IMR-90 (cell line): ENCODE results near the gene ZNF775. TPM values are rescaled to one million over a fixed set of nuclear protein-coding genes. Genes with fewer than 3 reads are reported as not detected.

Experiments
- ATAC-seq: fragments of 200-7000 bp; cut with Tn5 transposase; 2 replicates; pipeline ENCODE4 v1.9.1; 2020; ENCODE audit warnings: low read depth, mild to moderate bottlenecking, moderate library complexity
- BruUV-seq: library from RNA; stranded (reverse); fragments of 400-500 nt; replicated peaks from 2 replicates; lab custom pipeline; 2021; lab: Mats Ljungman, UMichigan
- CTCF ChIA-PET: fragments of 300-600 bp; formaldehyde crosslinking; extraction: SDS; loops from one replicate; lab custom pipeline; 2021; ENCODE audit warnings: antibody characterized with exemption; lab: Yijun Ruan, JAX
- POLR2A ChIA-PET: fragments of 300-600 bp; sonication (Branson Sonifier 250); formaldehyde crosslinking; loops from one replicate; lab custom pipeline; 2022; ENCODE audit warnings: antibody characterized with exemption; ENCODE audit not compliant: unreplicated experiment; lab: Charles Lee
- DNase-seq: peaks from one replicate; pipeline ENCODE4 v3.0.0; 2013
- H2AFZ ChIP-seq: replicated peaks from 2 replicates; pipeline ENCODE3; 2013; ENCODE audit warnings: low read length, mild to moderate bottlenecking; ENCODE audit not compliant: poor library complexity
- H2AK5ac ChIP-seq: 2 replicates; pipeline ENCODE4 v1.6.1; 2013; ENCODE audit warnings: low read depth, low read length, inconsistent platforms
- H2AK9ac ChIP-seq: replicated peaks from 2 replicates; pipeline ENCODE3; 2013; ENCODE audit warnings: mild to moderate bottlenecking, low read depth, low read length, moderate library complexity; ENCODE audit not compliant: poor library complexity
- H2BK120ac ChIP-seq: 2 replicates; pipeline ENCODE4 v1.6.1; 2013; ENCODE audit warnings: low read depth, low read length, inconsistent platforms
- H2BK15ac ChIP-seq: 3 replicates; pipeline ENCODE4 v1.6.1; 2013; ENCODE audit warnings: low read depth, low read length, inconsistent platforms
- H2BK20ac ChIP-seq: 2 replicates; pipeline ENCODE4 v1.6.1; 2013; ENCODE audit warnings: low read depth, mild to moderate bottlenecking, inconsistent platforms, low read length, moderate library complexity
- H2BK5ac ChIP-seq: 2 replicates; pipeline ENCODE4 v1.6.1; 2013; ENCODE audit warnings: mild to moderate bottlenecking, low read depth, low read length, inconsistent platforms; ENCODE audit not compliant: poor library complexity, severe bottlenecking
- H3K14ac ChIP-seq: replicated peaks from 2 replicates; pipeline ENCODE4 v1.6.1; 2013; ENCODE audit warnings: low read depth, low read length, inconsistent platforms
- H3K18ac ChIP-seq: 2 replicates; pipeline ENCODE4 v1.6.1; 2013; ENCODE audit warnings: low read depth, low read length, control low read depth
- H3K23ac ChIP-seq: 2 replicates; pipeline ENCODE4 v1.6.1; 2013; ENCODE audit warnings: low read depth, low read length, inconsistent platforms
- H3K27ac ChIP-seq: 2 replicates; pipeline ENCODE4 v1.5.1; 2013; ENCODE audit warnings: mild to moderate bottlenecking, control low read depth, low read length; ENCODE audit not compliant: insufficient read depth
- H3K27me3 ChIP-seq: 2 replicates; pipeline ENCODE4 v1.6.1; 2013; ENCODE audit warnings: low read length; ENCODE audit not compliant: control insufficient read depth, insufficient read depth
- H3K36me3 ChIP-seq: 2 replicates; pipeline ENCODE4 v1.6.1; 2013; ENCODE audit warnings: low read length, mixed read lengths; ENCODE audit not compliant: control insufficient read depth, insufficient read depth
- H3K4ac ChIP-seq: 2 replicates; pipeline ENCODE4 v1.6.1; 2013; ENCODE audit warnings: low read depth, low read length, inconsistent platforms
- H3K4me1 ChIP-seq: 2 replicates; pipeline ENCODE4 v1.6.1; 2013; ENCODE audit warnings: low read length, mixed read lengths; ENCODE audit not compliant: control insufficient read depth, insufficient read depth
- H3K4me2 ChIP-seq: 2 replicates; pipeline ENCODE4 v1.6.1; 2013; ENCODE audit warnings: low read depth, mild to moderate bottlenecking, control low read depth, low read length, moderate library complexity
- H3K4me3 ChIP-seq: 2 replicates; pipeline ENCODE4 v1.5.1; 2013; ENCODE audit warnings: low read depth, mild to moderate bottlenecking, control low read depth, low read length, moderate library complexity; ENCODE audit not compliant: insufficient read depth
- H3K56ac ChIP-seq: 2 replicates; pipeline ENCODE4 v1.6.1; 2013; ENCODE audit warnings: low read length, inconsistent platforms; ENCODE audit not compliant: insufficient read depth; ENCODE audit errors: extremely low read depth
- H3K79me1 ChIP-seq, 2 experiments: 2 replicates each; pipeline ENCODE4 v1.6.1; 2013; ENCODE audit warnings: low read length in 2 of 2, inconsistent platforms in 1 of 2, low read depth in 1 of 2
- H3K9ac ChIP-seq: 2 replicates; pipeline ENCODE4 v1.6.1; 2013; ENCODE audit warnings: low read depth, low read length, control low read depth
- H3K9me1 ChIP-seq: 2 replicates; pipeline ENCODE4 v1.6.1; 2013; ENCODE audit warnings: low read length, inconsistent platforms; ENCODE audit not compliant: insufficient read depth
- H3K9me3 ChIP-seq: 2 replicates; pipeline ENCODE4 v1.6.1; 2013; ENCODE audit warnings: low read length; ENCODE audit not compliant: control insufficient read depth, insufficient read depth
- H4K20me1 ChIP-seq: 2 replicates; pipeline ENCODE4 v1.6.1; 2013; ENCODE audit warnings: low read length, inconsistent platforms; ENCODE audit not compliant: insufficient read depth
- H4K5ac ChIP-seq: 2 replicates; pipeline ENCODE4 v1.6.1; 2013; ENCODE audit warnings: mild to moderate bottlenecking, low read depth, low read length, control low read depth
- H4K8ac ChIP-seq, 2 experiments: 2 replicates each; pipeline ENCODE4 v1.6.1; 2013; ENCODE audit warnings: low read depth in 2 of 2, low read length in 2 of 2, control low read depth in 1 of 2, inconsistent platforms in 1 of 2
- H4K91ac ChIP-seq: 2 replicates; pipeline ENCODE4 v1.6.1; 2013; ENCODE audit warnings: low read depth, low read length, inconsistent platforms; ENCODE audit not compliant: insufficient read depth
- BHLHE40 ChIP-seq: fragments of 150-350 bp; IDR thresholded peaks from 2 replicates; pipeline ENCODE4 v1.6.1; 2016; ENCODE audit warnings: mild to moderate bottlenecking, low read depth, low read length
- CEBPB ChIP-seq: IDR thresholded peaks from 2 replicates; pipeline ENCODE4 v1.6.1; 2012; ENCODE audit warnings: low read depth, low read length, improper control_type of control experiment
- CHD1 ChIP-seq: IDR thresholded peaks from 2 replicates; pipeline ENCODE4 v1.6.1; 2012; ENCODE audit warnings: low read depth, low read length, improper control_type of control experiment
- CTCF ChIP-seq: conservative IDR thresholded peaks from 2 replicates; pipeline ENCODE4 v1.5.1; 2012; ENCODE audit warnings: mild to moderate bottlenecking, low read depth, low read length, improper control_type of control experiment
- ELK1 ChIP-seq: fragments of 150-350 bp; IDR thresholded peaks from 2 replicates; pipeline ENCODE4 v1.6.1; 2016; ENCODE audit warnings: low read depth, mild to moderate bottlenecking, low read length, moderate library complexity, borderline replicate concordance
- FOS ChIP-seq: fragments of 150-350 bp; IDR thresholded peaks from 2 replicates; pipeline ENCODE4 v1.6.1; 2016; ENCODE audit warnings: low read depth, low read length
- MAFK ChIP-seq: IDR thresholded peaks from 2 replicates; pipeline ENCODE4 v1.6.1; 2012; ENCODE audit warnings: low read depth, low read length, improper control_type of control experiment
- MAZ ChIP-seq: IDR thresholded peaks from 2 replicates; pipeline ENCODE4 v1.6.1; 2012; ENCODE audit warnings: low read depth, mild to moderate bottlenecking, low read length, improper control_type of control experiment, moderate library complexity, borderline replicate concordance
- MXI1 ChIP-seq: IDR thresholded peaks from 2 replicates; pipeline ENCODE4 v1.6.1; 2012; ENCODE audit warnings: low read depth, mild to moderate bottlenecking, low read length, moderate library complexity, borderline replicate concordance
- NFE2L2 ChIP-seq: fragments of 150-350 bp; IDR thresholded peaks from 2 replicates; pipeline ENCODE4 v1.6.1; 2016; ENCODE audit warnings: low read depth, mild to moderate bottlenecking, low read length
- POLR2A ChIP-seq: IDR thresholded peaks from 2 replicates; pipeline ENCODE4 v1.6.1; 2012; ENCODE audit warnings: mild to moderate bottlenecking, low read depth, low read length
- RAD21 ChIP-seq: IDR thresholded peaks from 2 replicates; pipeline ENCODE4 v1.6.1; 2012; ENCODE audit warnings: low read length, improper control_type of control experiment
- RCOR1 ChIP-seq: IDR thresholded peaks from 2 replicates; pipeline ENCODE4 v1.6.1; 2012; ENCODE audit warnings: mild to moderate bottlenecking, low read length, improper control_type of control experiment; ENCODE audit not compliant: insufficient replicate concordance
- RFX5 ChIP-seq: IDR thresholded peaks from 2 replicates; pipeline ENCODE4 v1.8.0; 2012; ENCODE audit warnings: low read depth, mild to moderate bottlenecking, low read length, moderate library complexity
- SMC3 ChIP-seq: fragments of 150-350 bp; IDR thresholded peaks from 2 replicates; pipeline ENCODE4 v1.6.1; 2016; ENCODE audit warnings: low read depth, mild to moderate bottlenecking, antibody characterized with exemption, low read length, moderate library complexity
- USF2 ChIP-seq: fragments of 150-350 bp; IDR thresholded peaks from 2 replicates; pipeline ENCODE4 v1.6.1; 2017; ENCODE audit warnings: mild to moderate bottlenecking, antibody characterized with exemption, low read length, low read depth
- WGBS, 2 experiments: methylation state at CpG; one replicate each; pipeline versions ENCODE4 v1.1.5 to v1.1.7; 2013; ENCODE audit warnings: missing lambda C conversion rate in 2 of 2; ENCODE audit not compliant: insufficient read length in 1 of 2; ENCODE audit errors: extremely low coverage in 2 of 2; 5-methylcytosine and 5-hydroxymethylcytosine counted together
- dilution Hi-C: fragments of 300-500 bp; cut with HindIII; formaldehyde crosslinking; loops from one replicate; pipeline ENCODE4 v1.14.3; 2018; ENCODE audit warnings: low sequenced_read_pairs; ENCODE audit not compliant: unreplicated experiment
- in situ Hi-C: fragments of 300-500 bp; cut with MboI; formaldehyde crosslinking; loops from 3 replicates; pipeline ENCODE4 v1.14.3; 2019; ENCODE audit warnings: low sequenced_read_pairs, inconsistent platforms, mixed read lengths
- intact Hi-C: fragments of 100-400 bp; cut with micrococcal nuclease; formaldehyde crosslinking; loops from 2 replicates; pipeline ENCODE4 v1.10.0; 2022
- polyA plus RNA-seq, 3 experiments: library from polyadenylated mRNA; depleted of rRNA; stranded (reverse); fragments of >200 nt; gene quantifications; 2 replicates each; pipeline ENCODE4 v1.2.3, GENCODE V29; 2012; ENCODE audit warnings: low replicate concordance in 1 of 3
- total RNA-seq: library from RNA; depleted of rRNA; stranded (reverse); fragments of >200 nt; gene quantifications from 2 replicates; pipeline ENCODE4 v1.2.3, GENCODE V29; 2012

Gene ZNF775
- total and polyA plus RNA-seq, 2 of the 4 experiments (the other 2 are of a cell fraction), result 1.4 to 2.6 TPM

- Histone ChIP-seq H3K4me2 (peak overlapping the region; percentile 62; the same call in 1 of the 2 replicates), H3K79me1 (no peaks in the 10 kb centered on the region), H2AFZ (peak overlapping the region; percentile 47), H4K20me1 (0 out of 2 replicates have a peak, but pooled peaks cover 3% of the 10 kb centered on the region), H3K18ac (peak overlapping the region; percentile 68), H2BK5ac (peak overlapping the region; percentile 58), H2AK9ac (no peak overlapping the region), H4K91ac (peak overlapping the region; percentile 64), H3K27ac (peak overlapping the region; percentile 87; the same call in 1 of the 2 replicates), H2AK5ac (peak overlapping the region; percentile 66; the same call in 1 of the 2 replicates), H3K23ac (peak overlapping the region; percentile 52; the same call in 1 of the 2 replicates), H3K9me3 (no peaks in the 10 kb centered on the region), H3K9ac (peak overlapping the region; percentile 27; the same call in 1 of the 2 replicates), H2BK20ac (peak overlapping the region; percentile 77), H3K4me3 (no peak overlapping the region), H2BK15ac (0 out of 3 replicates have a peak overlapping the region, but pooled peaks have one; percentile 6), H3K36me3 (no peaks in the 10 kb centered on the region), H4K5ac (peak overlapping the region; percentile 65), H2BK120ac (peak overlapping the region; percentile 80), H3K4me1 (peaks cover 28% of the 10 kb centered on the region), H3K56ac (no peak overlapping the region), H3K27me3 (peaks cover 1% of the 10 kb centered on the region), H3K9me1 (peaks cover 11% of the 10 kb centered on the region; the same call in 1 of the 2 replicates), H3K14ac (peak overlapping the region; percentile 75), H3K4ac (peak overlapping the region; percentile 65), H4K8ac (peak overlapping the region in 1 of 2 experiments; percentile 64; a peak in 2 of 4 replicates)
- POLR2A ChIA-PET, result interaction anchor here (0.6 to 0.7 kb wide), 2 partner anchors 33 to 37 kb away, joined by 5 to 6 read pairs; partner anchors contain the start of gene REPIN1
- dilution Hi-C loops, result no loop called here
- ATAC-seq, result no peak
- intact Hi-C loops, result loop anchor here (1.0 kb wide), 1 partner anchor 34 kb away; no protein-coding TSS in a partner anchor
- BruUV-seq, result no TSS peak
- DNase-seq, result no peak
- WGBS, 2 experiments, result 67% methylated on average over 1 of the region's 6 CpGs; no CpG with 5 or more reads in 1 of the 2 experiments
- CTCF ChIA-PET, result no interaction called here
- in situ Hi-C loops, result no loop called here
- no peak for TF ChIP-seq NFE2L2
- TF ChIP-seq CEBPB, result no peak
- TF ChIP-seq ELK1, result no peak
- no peak for TF ChIP-seq MAZ
- no peak for TF ChIP-seq CHD1
- no peak for TF ChIP-seq RCOR1
- no peak for TF ChIP-seq FOS
- no peak for TF ChIP-seq BHLHE40
- TF ChIP-seq USF2, result no peak
- TF ChIP-seq SMC3, result no peak
- no peak for TF ChIP-seq MXI1
- no peak for TF ChIP-seq RAD21
- no peak for TF ChIP-seq MAFK
- TF ChIP-seq CTCF, result no peak
- TF ChIP-seq POLR2A, result no peak
- TF ChIP-seq RFX5, result no peak
Observed at GRCh38 chr7:150335774-150336112, 43.4 kb upstream of the ZNF775 start.
